HG03571 (cell line): ENCODE measurements around the gene ST6GALNAC5.

ENCODE experiments used
- ATAC-seq: cut with Tn5 transposase; IDR thresholded peaks from one replicate; pipeline ENCODE4 v1.9.1; 2021; ENCODE audit not compliant: unreplicated experiment

Gene ST6GALNAC5

GRCh38 chr1:76998582-76999223 is 131.4 kb downstream of the ST6GALNAC5 start:
- no peak for ATAC-seq

DNA sequence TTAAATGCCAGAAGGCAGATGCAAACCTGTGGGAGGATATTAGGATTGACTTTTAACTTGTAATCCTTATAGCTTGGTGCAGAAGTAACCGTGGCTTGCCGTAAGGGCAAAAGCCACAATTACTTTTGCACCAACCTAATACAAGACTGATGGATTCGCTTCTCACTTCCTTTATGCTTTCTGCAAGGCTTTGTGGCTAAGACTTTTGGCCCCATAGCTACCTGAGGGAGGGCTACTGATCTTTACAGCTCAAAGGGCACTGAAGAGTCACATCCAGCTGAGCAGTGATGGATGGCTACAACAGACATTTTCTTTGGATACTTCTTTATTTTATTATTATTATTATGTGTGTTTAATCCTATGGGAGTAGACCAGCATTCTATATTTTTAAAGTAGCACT is 140.4 kb downstream of the ST6GALNAC5 start:
- no peak for ATAC-seq

- no peak for ATAC-seq
Measured at GRCh38 chr1:77010937-77011336, 143.7 kb downstream of the ST6GALNAC5 start.

DNA sequence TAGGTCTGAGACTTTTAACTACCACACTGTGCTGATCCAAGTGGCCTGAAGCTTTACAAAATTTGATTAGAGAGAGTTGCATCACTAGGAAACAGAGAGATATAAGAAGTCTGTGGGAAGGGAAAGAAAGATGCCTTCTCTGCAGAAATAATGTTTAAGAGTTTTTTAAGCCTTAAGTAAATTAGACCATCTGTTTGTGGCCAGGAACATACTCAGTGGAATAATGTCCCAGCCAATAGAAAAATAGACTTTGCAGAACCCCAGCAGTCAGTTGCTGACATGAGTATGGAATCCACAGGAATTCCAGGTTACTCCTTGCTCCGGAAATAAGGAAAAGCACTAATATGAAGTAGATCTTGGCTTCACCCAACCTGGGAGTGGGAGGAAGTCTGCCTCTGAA is 144.8 kb downstream of the ST6GALNAC5 start:
- no peak for ATAC-seq

- ATAC-seq: no peak
Measured at GRCh38 chr1:77014073-77014788, 147.0 kb downstream of the ST6GALNAC5 start.

- ATAC-seq: no peak
Measured at GRCh38 chr1:77015748-77016341, 148.6 kb downstream of the ST6GALNAC5 start.

DNA sequence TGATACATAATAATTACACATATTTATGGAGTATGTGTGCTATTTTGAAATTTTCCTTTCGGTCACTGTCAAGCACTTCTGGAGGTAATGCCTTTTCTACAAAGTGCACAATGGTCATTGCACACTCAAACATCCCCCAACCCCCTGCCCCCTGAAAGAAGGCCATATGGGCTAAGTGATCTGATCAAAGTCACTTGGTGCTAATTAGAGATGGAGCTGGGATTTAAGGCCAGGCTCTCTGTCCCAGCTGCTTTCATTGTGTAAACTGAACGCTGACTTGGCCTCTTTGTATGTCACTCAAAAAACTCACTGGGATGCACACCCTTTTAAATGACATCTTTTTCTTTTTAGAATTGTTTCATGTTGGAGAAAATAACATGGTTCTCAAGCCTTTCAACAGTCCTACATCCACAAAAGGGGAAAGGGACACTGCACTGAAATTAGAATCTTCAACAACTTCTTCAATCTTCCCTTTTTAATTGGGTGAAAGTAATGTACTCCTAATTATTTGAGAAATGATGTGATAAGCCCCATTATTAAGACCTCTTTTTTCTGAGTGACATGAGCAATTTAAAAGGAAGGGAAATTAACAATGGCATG is 149.2 kb downstream of the ST6GALNAC5 start:
- ATAC-seq: no peak

DNA sequence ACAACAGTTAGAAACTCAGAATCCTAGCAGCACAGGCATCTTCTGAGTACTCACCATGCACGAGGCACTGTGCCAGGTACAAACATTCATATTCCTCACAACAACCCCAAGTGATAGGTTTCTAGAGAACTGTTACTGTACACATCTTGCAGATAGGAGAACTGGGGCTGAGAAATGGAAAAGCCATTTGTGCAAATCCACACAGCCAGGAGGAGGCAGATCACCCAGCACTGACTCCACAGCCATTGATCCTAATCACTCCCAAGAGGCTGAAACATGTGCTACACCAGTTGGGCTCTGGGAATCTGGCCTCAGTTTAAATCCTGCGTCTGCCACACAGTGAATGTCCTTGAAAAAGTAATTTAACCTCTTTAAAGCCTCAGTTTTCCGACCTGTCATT is 151.0 kb downstream of the ST6GALNAC5 start:
- no peak for ATAC-seq

GRCh38 chr1:77018761-77019160 is 151.5 kb downstream of the ST6GALNAC5 start:
- no peak for ATAC-seq

DNA sequence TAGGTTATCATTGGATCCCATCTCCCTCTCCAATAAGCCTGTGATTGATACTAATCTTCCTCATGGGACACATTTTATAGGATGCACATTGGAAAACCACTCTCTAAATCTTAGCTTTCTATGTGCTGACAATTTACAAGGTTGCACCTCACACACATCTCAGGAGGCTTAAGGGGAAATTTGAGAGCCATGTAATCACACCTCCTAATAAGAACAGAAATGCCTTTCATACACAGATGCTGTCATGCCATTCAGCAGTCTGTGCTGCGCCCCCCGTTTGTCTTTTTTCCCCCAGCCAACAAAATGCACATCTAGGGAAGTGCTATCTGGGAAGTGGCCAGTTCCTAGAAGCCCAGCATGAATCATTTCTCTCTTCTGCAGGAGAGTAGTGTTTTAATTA is 154.5 kb downstream of the ST6GALNAC5 start:
- no peak for ATAC-seq

- ATAC-seq: no peak
Measured at GRCh38 chr1:77024500-77024899, 157.2 kb downstream of the ST6GALNAC5 start.

DNA sequence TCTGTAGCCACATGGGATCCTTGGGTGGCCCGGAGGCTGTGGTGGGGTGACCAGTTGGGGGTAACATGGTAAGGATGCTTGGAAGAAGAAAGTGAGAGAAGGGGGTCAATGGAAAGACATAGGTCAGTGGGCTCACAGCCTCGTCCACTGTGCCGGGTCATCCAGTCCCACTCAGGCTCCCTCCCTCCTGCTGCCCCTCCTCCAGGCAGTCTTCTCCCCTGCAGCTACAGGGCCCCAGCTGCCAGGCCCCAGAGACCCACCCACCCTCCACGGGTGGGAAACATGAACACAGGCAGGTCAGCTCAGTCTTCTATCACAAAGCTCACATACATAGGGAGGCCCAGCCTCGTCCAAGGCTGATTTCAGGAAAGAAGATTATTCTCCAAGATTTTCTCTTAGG is 158.3 kb downstream of the ST6GALNAC5 start:
- no peak for ATAC-seq

GRCh38 chr1:77026135-77026534 is 158.9 kb downstream of the ST6GALNAC5 start:
- ATAC-seq: no peak

- ATAC-seq: no peak
Measured at GRCh38 chr1:77026640-77027039, 159.4 kb downstream of the ST6GALNAC5 start.

DNA sequence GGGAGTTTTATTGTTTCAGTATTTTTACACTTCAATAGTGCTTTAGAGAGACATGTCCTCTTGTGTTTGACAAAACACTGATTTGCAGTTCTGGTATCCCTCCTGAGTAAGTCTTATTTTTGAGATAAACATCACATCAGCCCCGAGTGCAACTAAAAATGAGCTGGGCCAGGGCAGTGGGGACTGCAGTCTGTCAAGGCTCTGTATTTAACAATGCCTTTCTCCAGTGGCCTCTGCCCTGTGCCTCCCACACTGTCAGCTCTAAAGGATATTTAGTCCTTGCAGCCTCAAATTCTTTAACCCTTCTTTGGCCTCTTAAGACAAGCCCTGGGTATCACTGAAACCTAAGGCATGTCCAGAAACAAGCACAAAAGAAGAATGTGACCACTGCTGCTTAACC is 160.6 kb downstream of the ST6GALNAC5 start:
- ATAC-seq: no peak

DNA sequence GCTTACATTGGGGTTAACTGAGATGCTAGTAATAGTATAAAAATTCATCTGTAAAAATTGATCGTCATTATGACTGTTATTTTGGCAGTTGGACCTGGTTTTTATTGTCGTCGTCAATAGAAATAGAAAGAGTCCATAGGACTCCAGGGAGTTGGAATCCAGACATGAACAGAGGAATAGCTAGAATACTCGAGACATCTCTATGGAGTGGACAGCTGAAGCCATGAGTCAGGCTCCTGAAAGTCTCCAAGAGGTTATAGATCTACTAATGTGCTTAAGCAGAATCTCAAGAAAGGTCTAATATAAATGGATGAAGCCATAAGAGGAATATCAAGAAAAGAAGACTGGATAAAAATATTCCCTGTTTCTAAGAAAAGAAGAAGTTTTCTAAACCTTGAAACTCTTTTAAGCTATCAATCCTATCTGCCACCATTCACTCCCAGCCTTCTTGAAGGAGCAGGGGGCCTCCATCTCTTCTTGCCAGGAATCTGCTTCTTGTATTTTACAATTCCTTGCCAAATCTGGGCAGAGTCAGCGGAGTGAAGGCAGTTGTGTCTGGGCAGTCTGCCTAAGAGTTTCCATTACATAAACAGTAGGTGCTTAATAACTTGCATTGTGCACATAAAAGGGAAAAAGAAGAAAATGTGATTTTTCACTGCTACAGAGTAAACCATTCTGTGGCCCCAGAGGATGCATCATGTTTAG is 163.3 kb downstream of the ST6GALNAC5 start:
- no peak for ATAC-seq

- ATAC-seq: no peak
Measured at GRCh38 chr1:77031106-77031662, 163.9 kb downstream of the ST6GALNAC5 start.

DNA sequence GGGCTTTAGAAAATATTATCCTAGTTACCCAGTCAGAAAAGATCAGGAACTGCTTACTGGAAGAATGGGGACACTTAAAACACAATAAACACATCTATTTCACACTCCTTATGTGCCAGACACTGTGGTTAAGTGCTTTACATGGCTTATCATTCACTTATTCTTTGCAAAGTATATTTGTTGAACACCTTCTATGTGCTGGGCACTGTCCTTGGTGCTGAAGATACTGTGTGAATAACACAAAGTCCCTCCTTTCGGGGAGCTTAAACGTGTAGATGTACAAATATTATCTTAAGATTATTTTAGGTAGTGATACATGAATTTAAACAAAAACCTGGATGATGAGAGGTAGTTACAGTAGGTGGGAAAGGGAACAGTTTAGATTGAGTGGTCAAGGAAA is 169.3 kb downstream of the ST6GALNAC5 start:
- ATAC-seq: no peak

DNA sequence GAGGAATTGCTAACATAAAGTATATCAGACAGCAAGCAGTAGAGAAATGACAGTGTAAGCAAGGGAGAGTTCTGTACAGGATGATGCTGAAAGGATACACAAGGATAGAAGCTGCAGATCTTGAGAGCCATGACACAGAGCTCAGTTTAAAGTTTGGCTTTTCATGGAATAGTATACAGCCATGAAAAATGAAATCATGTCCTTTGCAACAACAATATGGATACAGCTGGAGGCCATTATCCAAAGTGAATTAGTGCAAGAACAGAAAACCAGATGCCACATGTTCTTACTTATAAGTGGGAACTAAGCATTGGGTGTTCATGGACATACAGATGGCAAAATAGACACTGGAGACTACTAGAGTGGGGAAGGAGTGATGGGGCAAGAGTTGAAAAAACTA is 169.8 kb downstream of the ST6GALNAC5 start:
- ATAC-seq: no peak

DNA sequence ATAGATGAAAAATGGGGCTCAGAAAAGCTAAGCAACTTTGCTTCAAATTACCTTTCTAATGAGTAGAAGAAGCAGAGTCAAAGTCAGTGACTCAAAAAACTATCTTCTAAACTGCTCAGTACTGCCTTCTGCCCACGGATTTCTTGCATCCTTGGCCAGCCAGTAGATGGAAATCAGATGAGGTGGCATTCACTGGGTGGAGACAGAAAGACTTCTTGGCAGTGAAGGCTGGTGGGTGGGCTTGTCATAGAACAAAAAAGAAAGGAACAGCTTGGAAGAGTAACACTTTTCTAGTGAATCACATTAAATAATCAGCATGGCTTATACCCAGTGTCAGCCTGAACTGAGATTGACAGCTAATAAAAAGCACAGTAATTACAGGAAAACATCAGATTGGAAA is 170.7 kb downstream of the ST6GALNAC5 start:
- ATAC-seq: no peak

DNA sequence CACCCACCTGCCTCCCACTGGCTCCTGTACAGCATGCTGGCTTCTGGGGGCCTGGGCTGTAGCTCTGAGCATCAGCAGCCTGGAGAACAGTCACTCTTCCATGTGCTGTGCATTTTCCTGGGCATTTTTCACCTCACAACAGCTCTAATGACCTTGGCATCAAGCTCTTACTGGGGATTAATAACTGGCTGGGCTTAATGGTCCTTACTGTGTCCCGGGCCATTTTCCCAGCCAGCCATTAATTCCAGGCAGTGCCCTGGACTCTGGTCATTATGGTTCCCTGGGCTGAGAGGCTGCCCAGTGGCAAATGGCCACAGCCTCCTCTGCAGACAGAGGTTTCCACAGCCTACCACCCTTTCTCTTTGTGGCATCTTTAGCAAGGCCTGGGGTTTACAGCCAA is 171.8 kb downstream of the ST6GALNAC5 start:
- ATAC-seq: no peak
